K562 (cell line): ENCODE measurements around the gene GALNT9.

Source experiments
- ATF6 ChIP-seq: sonication (generic); formaldehyde crosslinking; IDR thresholded peaks from 2 replicates; pipeline ENCODE4 v1.4.0; 2020; ENCODE audit warnings: mild to moderate bottlenecking, missing genetic modification reagents
- CREB5 ChIP-seq: fragments of 250-450 bp; sonication (Bioruptor Pico); IDR thresholded peaks from 2 replicates; pipeline ENCODE4 v1.5.0; 2020; ENCODE audit warnings: mild to moderate bottlenecking
- CREBBP ChIP-seq: IDR thresholded peaks from one replicate; pipeline ENCODE4 v1.6.1; 2012; ENCODE audit warnings: low read depth, mild to moderate bottlenecking, control low read depth, inconsistent platforms, low read length
- CTCF ChIP-seq, 3 experiments: IDR thresholded peaks in 2 of 3; conservative IDR thresholded peaks in 1 of 3; 2 replicates each; pipeline ENCODE4 v1.5.1; 2011 to 2012; ENCODE audit warnings: low read length in 3 of 3, mild to moderate bottlenecking in 3 of 3, control low read depth in 2 of 3, improper control_type of control experiment in 1 of 3, inconsistent platforms in 1 of 3, low read depth in 1 of 3, mixed read lengths in 1 of 3, moderate library complexity in 1 of 3; ENCODE audit not compliant: insufficient read depth in 2 of 3
- GABPB1 ChIP-seq: sonication (generic); formaldehyde crosslinking; IDR thresholded peaks from 2 replicates; pipeline ENCODE4 v1.8.0; 2022; ENCODE audit warnings: mild to moderate bottlenecking, missing genetic modification reagents
- KAT2B ChIP-seq: IDR thresholded peaks from one replicate; pipeline ENCODE4 v1.6.1; 2012; ENCODE audit warnings: low read depth, mild to moderate bottlenecking, control low read depth, inconsistent platforms, low read length, moderate library complexity
- NR2C2 ChIP-seq, 2 experiments: fragments of 200-800 bp in 1 of 2; sonication (Bioruptor generic) in 1 of 2; sonication (generic) in 1 of 2; formaldehyde crosslinking in 1 of 2; IDR thresholded peaks; 2 replicates each; pipeline versions ENCODE4 v1.6.1 to v1.8.0; 2016 to 2022; ENCODE audit warnings: mild to moderate bottlenecking in 1 of 2, missing compliant biosample characterization in 1 of 2, missing genetic modification characterization in 1 of 2, missing genetic modification reagents in 1 of 2
- RAD21 ChIP-seq, 2 experiments: fragments of 250-450 bp in 1 of 2; fragments of 450-650 bp in 1 of 2; sonication (Bioruptor Pico) in 1 of 2; formaldehyde crosslinking in 1 of 2; IDR thresholded peaks in 1 of 2; conservative IDR thresholded peaks in 1 of 2; 2 replicates each; pipeline versions ENCODE4 v1.4.0 to v1.8.0; 2020 to 2022; ENCODE audit warnings: mild to moderate bottlenecking in 2 of 2, moderate library complexity in 1 of 2
- SMC3 ChIP-seq: conservative IDR thresholded peaks from 2 replicates; pipeline ENCODE4 v1.6.1; 2011; ENCODE audit warnings: low read depth, low read length, improper control_type of control experiment; ENCODE audit not compliant: insufficient read depth
- SNIP1 ChIP-seq: fragments of 450-650 bp; IDR thresholded peaks from 2 replicates; pipeline ENCODE4 v1.7.1; 2017; ENCODE audit warnings: low read depth, mild to moderate bottlenecking
- ZBTB40 ChIP-seq, 2 experiments: fragments of 450-650 bp in 1 of 2; sonication (generic) in 1 of 2; formaldehyde crosslinking in 1 of 2; IDR thresholded peaks; 2 replicates each; pipeline versions ENCODE4 v1.7.1 to v1.9.0; 2016 to 2022; ENCODE audit warnings: inconsistent platforms in 1 of 2, mild to moderate bottlenecking in 1 of 2, missing genetic modification reagents in 1 of 2
- ZNF212 ChIP-seq: fragments of 450-650 bp; formaldehyde crosslinking; IDR thresholded peaks from 2 replicates; pipeline ENCODE4 v1.4.0; 2020; ENCODE audit warnings: mild to moderate bottlenecking
- ZNF699 ChIP-seq: fragments of 250-450 bp; sonication (Bioruptor Pico); IDR thresholded peaks from 2 replicates; pipeline ENCODE4 v1.8.0; 2021; ENCODE audit warnings: mild to moderate bottlenecking, moderate library complexity; ENCODE audit not compliant: insufficient replicate concordance

- no peak for TF ChIP-seq ZNF699 (CRISPR knock-in tag)
- no peak for TF ChIP-seq KAT2B
- no peak for TF ChIP-seq CREB5
- no peak for TF ChIP-seq CTCF (IDR thresholded peaks at IDR 0.05 in 2 of 3, conservative IDR thresholded peaks at IDR 0.05 in 1 of 3; ENCODE audit: insufficient read depth in 2 of 3, low read depth in 1 of 3, low read length in 3 of 3)
- TF ChIP-seq NR2C2 (CRISPR knock-in tag; IDR thresholded peaks at IDR 0.05), result no peak
- TF ChIP-seq NR2C2 (tag; IDR thresholded peaks at IDR 0.05), result no peak
- no peak for TF ChIP-seq GABPB1 (CRISPR knock-in tag)
- TF ChIP-seq SMC3, result no peak
- TF ChIP-seq ATF6 (CRISPR knock-in tag), result no peak
- no peak for TF ChIP-seq ZBTB40 (IDR thresholded peaks at IDR 0.05)
- no peak for TF ChIP-seq ZBTB40 (CRISPR knock-in tag; IDR thresholded peaks at IDR 0.05)
- no peak for TF ChIP-seq SNIP1
- TF ChIP-seq ZNF212 (CRISPR knock-in tag), result no peak
- TF ChIP-seq RAD21 (CRISPR knock-in tag; conservative IDR thresholded peaks at IDR 0.05 in 1 of 2, IDR thresholded peaks at IDR 0.05 in 1 of 2), result no peak
- TF ChIP-seq CREBBP, result no peak
Measured at GRCh38 chr12:132341318-132342050, 12.1 kb upstream of the GALNT9 start.
